Measurements from ENCODE around the gene AJAP1.

Gene AJAP1

DNA sequence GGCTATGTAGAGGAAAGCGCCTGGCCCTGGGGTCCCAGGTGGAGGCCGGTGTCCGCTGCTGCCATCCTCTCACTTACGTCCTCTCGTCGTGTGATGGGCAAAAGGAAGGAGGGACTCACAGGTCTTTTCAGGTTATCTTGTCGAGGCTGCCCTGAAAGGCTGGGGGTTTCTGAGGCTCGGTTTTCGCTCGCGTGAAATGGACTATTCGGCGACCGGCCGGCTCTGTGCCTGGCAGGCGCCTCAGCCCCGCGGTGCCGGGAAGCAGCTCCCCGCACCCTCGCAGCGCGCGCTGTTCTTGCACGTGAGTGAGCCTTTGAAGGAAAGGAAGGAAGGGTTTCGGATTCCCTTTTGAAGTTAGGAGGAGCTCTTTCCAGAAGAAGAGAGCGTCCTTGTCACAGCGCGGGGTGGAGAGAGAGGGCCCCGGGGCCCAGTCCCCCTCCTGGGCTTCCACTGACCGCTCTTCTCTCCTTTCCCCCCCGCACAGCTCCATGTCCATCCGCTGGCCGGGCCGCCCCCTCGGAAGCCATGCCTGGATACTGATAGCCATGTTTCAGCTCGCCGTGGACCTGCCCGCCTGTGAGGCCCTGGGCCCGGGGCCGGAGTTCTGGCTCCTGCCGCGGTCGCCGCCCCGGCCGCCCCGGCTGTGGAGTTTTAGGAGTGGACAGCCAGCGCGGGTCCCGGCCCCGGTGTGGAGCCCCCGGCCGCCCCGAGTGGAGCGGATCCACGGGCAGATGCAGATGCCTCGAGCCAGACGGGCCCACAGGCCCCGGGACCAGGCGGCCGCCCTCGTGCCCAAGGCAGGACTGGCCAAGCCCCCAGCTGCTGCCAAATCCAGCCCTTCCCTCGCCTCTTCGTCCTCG lies 57.2 kb downstream of the AJAP1 start:
- peaks cover 0 to 20% (median 3%) of the 10 kb centered on the region in 3 experiments for H3K27me3 ChIP-seq (ENCODE audit: control insufficient read depth in 3 of 3, insufficient read depth in 3 of 3, low read depth in 1 of 3, low read length in 3 of 3)
- no CpG with 5 or more reads among the region's 66 CpGs for WGBS, 2 donors (ENCODE audit: extremely low coverage in 2 of 2, insufficient read length in 2 of 2, insufficient replicate concordance in 1 of 2)
- H3K23ac ChIP-seq (ENCODE audit: low read depth, low read length, poor library complexity) = peak overlapping the region; percentile 81
- no peaks in the 10 kb centered on the region for H3K79me1 ChIP-seq (ENCODE audit: low read depth, low read length)
- peak overlapping the region; percentile 43 for H3K4me2 ChIP-seq (ENCODE audit: insufficient read depth, low read length, poor library complexity, severe bottlenecking)
- no peak for DNase-seq (ENCODE audit: low spot score)
- no peak overlapping the region for H4K8ac ChIP-seq (ENCODE audit: low read depth, low read length)
- peaks cover 0 to 23% of the 10 kb centered on the region in 2 donors for H3K4me1 ChIP-seq (ENCODE audit: control insufficient read depth in 2 of 2, insufficient read depth in 1 of 2, low read depth in 1 of 2, low read length in 2 of 2)
- H2BK12ac ChIP-seq (ENCODE audit: low read length) = peak overlapping the region; percentile 66
- peak overlapping the region; percentile 13 for H3K9ac ChIP-seq (ENCODE audit: low read depth, low read length, poor library complexity)
- H2BK15ac ChIP-seq (ENCODE audit: low read length) = peak overlapping the region; percentile 72
- H3K36me3 ChIP-seq (replicated peaks in 1 of 2; ENCODE audit: control insufficient read depth in 2 of 2, insufficient read depth in 2 of 2, low read length in 2 of 2) = no peaks in the 10 kb centered on the region
- H4K91ac ChIP-seq (ENCODE audit: low read depth, low read length, poor library complexity) = no peak overlapping the region
- H3K4ac ChIP-seq (ENCODE audit: low read length) = no peak overlapping the region
- peak overlapping the region in 1 of 2 donors; percentile 42 for H3K4me3 ChIP-seq (ENCODE audit: low read length in 2 of 2)
- H3K14ac ChIP-seq (ENCODE audit: low read length) = no peak overlapping the region
- H2BK120ac ChIP-seq (ENCODE audit: low read depth, low read length) = peak overlapping the region; percentile 32
- peak overlapping the region; percentile 40 for H2BK5ac ChIP-seq (ENCODE audit: low read length)
- peaks cover 0 to 5% of the 10 kb centered on the region in 2 donors for H3K9me3 ChIP-seq (replicated peaks in 1 of 2; ENCODE audit: control insufficient read depth in 2 of 2, insufficient read depth in 1 of 2, low read depth in 1 of 2, low read length in 2 of 2)
- H3K18ac ChIP-seq (ENCODE audit: low read length) = peak overlapping the region; percentile 86
- H2AFZ ChIP-seq (ENCODE audit: low read length) = no peak overlapping the region
- H2AK5ac ChIP-seq (ENCODE audit: low read depth, low read length) = peak overlapping the region; percentile 91
- H3K27ac ChIP-seq (replicated peaks; ENCODE audit: low read length) = no peak overlapping the region

DNA sequence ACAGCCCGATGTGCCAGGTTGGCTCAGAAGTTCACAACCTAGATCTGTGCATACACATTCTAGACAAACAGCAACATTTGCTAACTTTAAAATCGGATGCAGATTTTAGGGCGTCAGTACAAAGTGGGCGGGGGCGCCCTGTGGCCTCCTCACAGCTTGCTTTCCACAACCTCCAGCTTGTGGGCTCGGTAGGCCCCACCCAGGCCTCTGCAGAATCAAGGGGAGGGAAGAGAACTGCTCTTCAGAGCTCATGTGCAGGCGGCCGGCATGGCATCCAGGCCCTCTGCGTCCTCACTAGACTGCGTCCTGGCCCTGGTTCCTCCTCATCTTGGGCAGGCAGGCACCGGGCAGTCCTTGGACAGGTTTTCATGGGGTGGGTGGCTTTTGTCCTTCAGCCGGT lies 59.3 kb downstream of the AJAP1 start:
- no peak overlapping the region for H2BK15ac ChIP-seq (ENCODE audit: low read length)
- no peak overlapping the region for H3K27ac ChIP-seq (replicated peaks; ENCODE audit: low read length)
- peak overlapping the region; percentile 2 for H2AK5ac ChIP-seq (ENCODE audit: low read depth, low read length)
- H3K36me3 ChIP-seq (replicated peaks in 1 of 2; ENCODE audit: control insufficient read depth in 2 of 2, insufficient read depth in 2 of 2, low read length in 2 of 2) = no peaks in the 10 kb centered on the region
- no CpG with 5 or more reads among the region's 12 CpGs for WGBS, 2 donors (ENCODE audit: extremely low coverage in 2 of 2, insufficient read length in 2 of 2, insufficient replicate concordance in 1 of 2)
- no peak overlapping the region for H3K18ac ChIP-seq (ENCODE audit: low read length)
- H2BK5ac ChIP-seq (ENCODE audit: low read length) = no peak overlapping the region
- H3K9me3 ChIP-seq (replicated peaks in 1 of 2; ENCODE audit: control insufficient read depth in 2 of 2, insufficient read depth in 1 of 2, low read depth in 1 of 2, low read length in 2 of 2) = peaks cover 0 to 4% of the 10 kb centered on the region in 2 donors
- H3K4me3 ChIP-seq (ENCODE audit: low read length in 2 of 2) = no peak overlapping the region
- H3K4me2 ChIP-seq (ENCODE audit: insufficient read depth, low read length, poor library complexity, severe bottlenecking) = no peak overlapping the region
- peaks cover 0 to 20% (median 3%) of the 10 kb centered on the region in 3 experiments for H3K27me3 ChIP-seq (ENCODE audit: control insufficient read depth in 3 of 3, insufficient read depth in 3 of 3, low read depth in 1 of 3, low read length in 3 of 3)
- no peaks in the 10 kb centered on the region for H3K79me1 ChIP-seq (ENCODE audit: low read depth, low read length)
- H3K14ac ChIP-seq (ENCODE audit: low read length) = no peak overlapping the region
- no peak for DNase-seq (ENCODE audit: low spot score)
- H2BK12ac ChIP-seq (ENCODE audit: low read length) = no peak overlapping the region
- no peak overlapping the region for H4K8ac ChIP-seq (ENCODE audit: low read depth, low read length)
- no peak overlapping the region for H3K9ac ChIP-seq (ENCODE audit: low read depth, low read length, poor library complexity)
- H2AFZ ChIP-seq (ENCODE audit: low read length) = no peak overlapping the region
- no peak overlapping the region for H2BK120ac ChIP-seq (ENCODE audit: low read depth, low read length)
- H4K91ac ChIP-seq (ENCODE audit: low read depth, low read length, poor library complexity) = peak overlapping the region; percentile 56
- H3K4me1 ChIP-seq (ENCODE audit: control insufficient read depth in 2 of 2, insufficient read depth in 1 of 2, low read depth in 1 of 2, low read length in 2 of 2) = peaks cover 0 to 23% of the 10 kb centered on the region in 2 donors
- no peak overlapping the region for H3K4ac ChIP-seq (ENCODE audit: low read length)
- peak overlapping the region; percentile 25 for H3K23ac ChIP-seq (ENCODE audit: low read depth, low read length, poor library complexity)

DNA sequence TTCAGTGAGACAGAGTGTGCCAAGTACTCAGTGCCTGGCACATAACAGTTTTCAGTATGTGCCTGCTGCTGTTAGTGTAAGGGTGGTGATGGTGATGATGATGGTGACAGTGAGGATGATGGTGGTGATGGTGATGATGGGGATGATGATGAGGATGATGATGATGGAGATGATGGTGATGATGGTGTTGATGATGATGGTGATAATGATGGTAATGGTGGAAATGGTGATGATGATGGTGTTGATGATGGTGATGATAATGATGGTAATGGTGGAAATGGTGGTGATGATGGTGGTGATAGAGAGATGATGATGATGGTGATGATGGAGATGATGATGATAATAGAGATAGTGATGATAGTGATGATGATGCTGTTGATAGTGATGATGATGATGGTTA lies 62.0 kb downstream of the AJAP1 start:
- H3K79me1 ChIP-seq (ENCODE audit: low read depth, low read length) = no peaks in the 10 kb centered on the region
- H2AK5ac ChIP-seq (ENCODE audit: low read depth, low read length) = no peak overlapping the region
- no peak overlapping the region for H3K9ac ChIP-seq (ENCODE audit: low read depth, low read length, poor library complexity)
- no peak overlapping the region for H2BK15ac ChIP-seq (ENCODE audit: low read length)
- no peak overlapping the region for H3K4me2 ChIP-seq (ENCODE audit: insufficient read depth, low read length, poor library complexity, severe bottlenecking)
- H4K91ac ChIP-seq (ENCODE audit: low read depth, low read length, poor library complexity) = no peak overlapping the region
- no peak overlapping the region for H3K27ac ChIP-seq (replicated peaks; ENCODE audit: low read length)
- H3K14ac ChIP-seq (ENCODE audit: low read length) = no peak overlapping the region
- H3K4ac ChIP-seq (ENCODE audit: low read length) = no peak overlapping the region
- no peak overlapping the region for H4K8ac ChIP-seq (ENCODE audit: low read depth, low read length)
- no peak overlapping the region for H3K18ac ChIP-seq (ENCODE audit: low read length)
- H3K27me3 ChIP-seq (ENCODE audit: control insufficient read depth in 3 of 3, insufficient read depth in 3 of 3, low read depth in 1 of 3, low read length in 3 of 3) = peaks cover 0 to 4% (median under 1%) of the 10 kb centered on the region in 3 experiments
- H2BK120ac ChIP-seq (ENCODE audit: low read depth, low read length) = no peak overlapping the region
- peaks cover 0 to 2% of the 10 kb centered on the region in 2 donors for H3K4me1 ChIP-seq (ENCODE audit: control insufficient read depth in 2 of 2, insufficient read depth in 1 of 2, low read depth in 1 of 2, low read length in 2 of 2)
- no peak overlapping the region for H3K4me3 ChIP-seq (ENCODE audit: low read length in 2 of 2)
- H3K23ac ChIP-seq (ENCODE audit: low read depth, low read length, poor library complexity) = no peak overlapping the region
- H2BK5ac ChIP-seq (ENCODE audit: low read length) = no peak overlapping the region
- no peak overlapping the region for H2AFZ ChIP-seq (ENCODE audit: low read length)
- no peak overlapping the region for H2BK12ac ChIP-seq (ENCODE audit: low read length)
- no peaks in the 10 kb centered on the region for H3K36me3 ChIP-seq (replicated peaks in 1 of 2; ENCODE audit: control insufficient read depth in 2 of 2, insufficient read depth in 2 of 2, low read length in 2 of 2)
- DNase-seq (ENCODE audit: low spot score) = no peak
- H3K9me3 ChIP-seq (replicated peaks in 1 of 2; ENCODE audit: control insufficient read depth in 2 of 2, insufficient read depth in 1 of 2, low read depth in 1 of 2, low read length in 2 of 2) = peaks cover 0 to 4% of the 10 kb centered on the region in 2 donors

DNA sequence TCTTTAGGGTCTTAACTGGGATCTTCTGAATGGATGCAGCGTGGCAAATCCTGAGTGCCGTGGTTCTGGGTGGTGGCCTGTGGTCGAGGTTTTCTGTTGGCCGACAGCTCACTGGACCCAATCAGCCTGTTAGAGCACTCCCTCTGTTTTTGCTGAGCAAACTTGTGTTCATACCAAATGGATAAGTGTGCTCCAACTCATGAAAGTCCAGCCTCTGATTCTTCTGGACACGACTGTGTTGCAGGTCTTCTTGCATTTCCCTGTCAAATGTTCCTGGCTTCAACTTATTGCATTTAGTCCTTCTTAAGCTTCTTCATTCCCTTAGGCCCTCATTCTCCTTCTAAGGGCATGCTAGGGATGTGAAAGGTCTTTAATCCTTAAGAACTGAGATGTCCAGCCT lies 63.7 kb downstream of the AJAP1 start:
- Histone ChIP-seq H4K91ac (ENCODE audit: low read depth, low read length, poor library complexity) (no peak overlapping the region), H3K4ac (ENCODE audit: low read length) (no peak overlapping the region), H2BK5ac (ENCODE audit: low read length) (no peak overlapping the region), H2BK120ac (ENCODE audit: low read depth, low read length) (no peak overlapping the region), H3K4me2 (ENCODE audit: insufficient read depth, low read length, poor library complexity, severe bottlenecking) (no peak overlapping the region), H2AFZ (ENCODE audit: low read length) (no peak overlapping the region), H2BK15ac (ENCODE audit: low read length) (no peak overlapping the region), H3K4me1 (ENCODE audit: control insufficient read depth in 2 of 2, insufficient read depth in 1 of 2, low read depth in 1 of 2, low read length in 2 of 2) (no peaks in the 10 kb centered on the region), H4K8ac (ENCODE audit: low read depth, low read length) (no peak overlapping the region), H3K23ac (ENCODE audit: low read depth, low read length, poor library complexity) (no peak overlapping the region), H2AK5ac (ENCODE audit: low read depth, low read length) (no peak overlapping the region), H3K27me3 (ENCODE audit: control insufficient read depth in 3 of 3, insufficient read depth in 3 of 3, low read depth in 1 of 3, low read length in 3 of 3) (no peaks in the 10 kb centered on the region), H3K9me3 (replicated peaks in 1 of 2; ENCODE audit: control insufficient read depth in 2 of 2, insufficient read depth in 1 of 2, low read depth in 1 of 2, low read length in 2 of 2) (peaks cover 0 to 2% of the 10 kb centered on the region in 2 donors), H3K4me3 (ENCODE audit: low read length in 2 of 2) (no peak overlapping the region), H3K14ac (ENCODE audit: low read length) (no peak overlapping the region), H3K36me3 (replicated peaks in 1 of 2; ENCODE audit: control insufficient read depth in 2 of 2, insufficient read depth in 2 of 2, low read length in 2 of 2) (no peaks in the 10 kb centered on the region), H2BK12ac (ENCODE audit: low read length) (no peak overlapping the region), H3K9ac (ENCODE audit: low read depth, low read length, poor library complexity) (no peak overlapping the region), H3K27ac (replicated peaks; ENCODE audit: low read length) (no peak overlapping the region), H3K18ac (ENCODE audit: low read length) (no peak overlapping the region), H3K79me1 (ENCODE audit: low read depth, low read length) (no peaks in the 10 kb centered on the region)
- DNase-seq (ENCODE audit: low spot score) = no peak
- WGBS, 2 donors (ENCODE audit: extremely low coverage in 2 of 2, insufficient read length in 2 of 2, insufficient replicate concordance in 1 of 2) = no CpG with 5 or more reads among the region's 5 CpGs

Measured in neuronal stem cell (in vitro differentiated cells).